ENCODE results near the gene PLXNA4.

DNA sequence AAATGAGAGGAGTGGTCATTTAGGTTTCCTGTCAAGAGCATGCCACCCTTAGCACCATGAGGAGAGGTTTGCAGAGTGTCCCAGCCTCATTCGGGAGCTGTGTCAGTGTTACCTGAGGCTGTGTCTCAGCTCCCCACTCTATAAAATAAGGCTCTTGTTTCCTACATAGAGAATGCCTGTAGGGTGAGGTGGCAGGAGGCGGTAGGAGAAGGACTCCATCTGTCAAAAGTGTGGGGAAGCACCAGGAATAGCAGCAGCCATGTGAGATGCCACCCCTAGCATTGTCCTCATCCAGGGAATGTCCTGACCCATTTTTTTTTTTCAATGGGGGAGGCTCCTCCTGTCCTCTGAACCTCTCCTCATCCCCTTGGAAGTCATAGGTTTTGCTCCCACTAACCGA, 451.2 kb downstream of the PLXNA4 start:
- TF ChIP-seq RAD21 (IDR thresholded peaks at IDR 0.05; ENCODE audit: low read depth) (no peak), YY1 (IDR thresholded peaks at IDR 0.05; ENCODE audit: extremely low read depth, insufficient replicate concordance, low read depth, low read length) (no peak), JUND (IDR thresholded peaks at IDR 0.05) (no peak), EZH2 (IDR thresholded peaks at IDR 0.05) (no peak), CTCF (IDR thresholded peaks at IDR 0.05 in 2 of 3, conservative IDR thresholded peaks at IDR 0.05 in 1 of 3; ENCODE audit: borderline replicate concordance in 1 of 3, insufficient read depth in 1 of 3, low read depth in 2 of 3, low read length in 2 of 3) (no peak)
- TF ChIP-seq, protein P1, sequence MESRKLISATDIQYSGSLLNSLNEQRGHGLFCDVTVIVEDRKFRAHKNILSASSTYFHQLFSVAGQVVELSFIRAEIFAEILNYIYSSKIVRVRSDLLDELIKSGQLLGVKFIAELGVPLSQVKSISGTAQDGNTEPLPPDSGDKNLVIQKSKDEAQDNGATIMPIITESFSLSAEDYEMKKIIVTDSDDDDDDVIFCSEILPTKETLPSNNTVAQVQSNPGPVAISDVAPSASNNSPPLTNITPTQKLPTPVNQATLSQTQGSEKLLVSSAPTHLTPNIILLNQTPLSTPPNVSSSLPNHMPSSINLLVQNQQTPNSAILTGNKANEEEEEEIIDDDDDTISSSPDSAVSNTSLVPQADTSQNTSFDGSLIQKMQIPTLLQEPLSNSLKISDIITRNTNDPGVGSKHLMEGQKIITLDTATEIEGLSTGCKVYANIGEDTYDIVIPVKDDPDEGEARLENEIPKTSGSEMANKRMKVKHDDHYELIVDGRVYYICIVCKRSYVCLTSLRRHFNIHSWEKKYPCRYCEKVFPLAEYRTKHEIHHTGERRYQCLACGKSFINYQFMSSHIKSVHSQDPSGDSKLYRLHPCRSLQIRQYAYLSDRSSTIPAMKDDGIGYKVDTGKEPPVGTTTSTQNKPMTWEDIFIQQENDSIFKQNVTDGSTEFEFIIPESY (IDR thresholded peaks at IDR 0.05; ENCODE audit: extremely low read depth, insufficient replicate concordance, low read length), result no peak
